C4-2B (cell line): Measurements from ENCODE around the gene FUOM.

Experiments used
- H3K27ac ChIP-seq: fragments of 450-650 bp; 2 replicates; pipeline ENCODE4 v1.5.1; 2017
- CTCF ChIP-seq: fragments of 450-650 bp; conservative IDR thresholded peaks from 2 replicates; pipeline ENCODE4 v1.5.1; 2017; ENCODE audit warnings: mild to moderate bottlenecking
- ZFX ChIP-seq: fragments of 450-650 bp; IDR thresholded peaks from 2 replicates; pipeline ENCODE4 v1.6.1; 2017

FUOM gene

GRCh38 chr10:133332936-133333699 lies 24.7 kb downstream of the FUOM start:
- H3K27ac ChIP-seq, result no peak overlapping the region
- TF ChIP-seq ZFX (no peak), CTCF (no peak)

DNA sequence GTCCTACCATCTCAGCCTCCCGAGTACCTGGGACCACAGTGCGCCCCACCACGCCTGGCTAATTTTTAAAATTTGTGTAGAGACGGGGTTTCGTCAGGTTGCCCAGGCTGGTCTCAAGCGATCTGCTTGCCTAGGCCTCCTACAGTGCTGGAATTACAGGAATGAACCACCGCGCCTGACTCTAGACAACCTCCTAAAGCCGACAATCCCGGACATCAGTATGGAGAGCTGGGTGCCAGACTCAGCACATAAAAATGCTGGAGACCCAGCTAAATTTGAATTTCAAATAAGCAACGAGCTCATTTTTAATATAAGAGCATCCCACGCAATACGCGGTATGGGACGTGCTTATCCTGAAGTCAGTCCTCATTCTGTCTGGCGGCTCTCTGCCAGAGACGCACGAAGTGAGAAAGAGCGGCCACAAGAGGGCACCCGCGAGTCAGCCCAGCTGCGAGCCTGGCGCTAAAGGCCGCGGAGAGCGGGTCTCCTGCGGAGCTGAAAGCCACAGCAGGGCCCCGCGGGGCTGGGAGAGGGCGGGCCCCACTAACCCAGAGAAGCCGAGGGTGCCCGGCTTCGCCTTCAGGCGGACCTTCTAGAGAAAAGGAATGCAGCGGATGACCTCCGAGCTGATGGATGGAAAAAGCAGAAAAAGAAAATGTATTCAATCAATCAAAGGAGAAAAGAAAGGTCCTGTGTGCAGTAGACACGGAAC lies 28.2 kb downstream of the FUOM start:
- TF ChIP-seq ZFX (no peak), CTCF (peak; percentile 99)
- H3K27ac ChIP-seq, result no peak overlapping the region

DNA sequence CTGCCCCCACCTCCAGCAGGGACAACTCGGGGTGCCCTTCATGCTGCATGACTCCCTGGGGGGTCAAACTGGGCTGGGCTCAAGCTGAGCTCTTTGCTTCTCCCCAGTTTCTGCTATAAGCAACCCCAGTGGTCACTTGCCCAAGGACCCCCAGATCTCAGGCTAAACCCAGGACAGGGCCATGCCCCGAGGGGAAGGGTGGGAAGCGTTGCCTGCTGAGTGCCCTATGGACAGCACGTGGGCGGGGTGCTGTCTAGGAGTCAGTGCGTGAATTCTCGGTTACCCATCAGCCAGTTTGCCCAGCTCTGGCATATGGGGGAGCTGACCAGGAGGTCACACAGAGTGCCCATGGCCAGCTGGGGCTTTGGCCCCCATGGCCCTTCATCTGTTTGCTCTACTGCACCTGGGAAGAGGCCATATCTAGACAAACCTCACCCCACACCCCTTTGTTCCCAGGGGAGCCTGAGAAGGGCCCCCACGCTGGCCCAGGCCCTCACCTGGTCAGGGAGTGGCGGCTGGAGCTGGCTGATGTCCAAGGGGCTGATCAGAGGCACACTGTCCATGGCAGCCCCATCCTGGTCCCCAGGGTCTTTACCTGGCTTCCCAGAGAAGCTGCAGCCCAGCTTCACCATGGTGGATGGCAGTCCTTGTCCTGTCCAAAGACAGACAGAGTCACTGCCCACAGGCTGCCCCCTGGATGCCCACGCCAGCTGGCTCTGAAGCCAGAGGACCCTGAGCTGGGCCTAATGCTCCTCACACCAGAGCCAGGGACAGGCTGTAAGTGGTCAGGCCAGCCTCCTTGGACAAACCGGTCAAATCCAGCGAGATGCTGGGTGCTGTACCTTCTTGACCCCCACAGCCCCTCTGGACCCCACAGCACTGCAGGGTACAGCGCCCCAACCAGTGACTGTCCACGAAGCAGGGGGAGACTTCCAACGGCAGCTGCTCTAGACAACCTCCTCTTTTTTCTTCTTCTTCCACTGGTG lies 29.2 kb downstream of the FUOM start:
- TF ChIP-seq ZFX (no peak), CTCF (no peak)
- no peak overlapping the region for H3K27ac ChIP-seq

- TF ChIP-seq CTCF (no peak), ZFX (no peak)
- H3K27ac ChIP-seq, result no peak overlapping the region
Measured at GRCh38 chr10:133327651-133328357, 30.0 kb downstream of the FUOM start.

- H3K27ac ChIP-seq, result no peak overlapping the region; the same call in 1 of the 2 replicates
- TF ChIP-seq CTCF (no peak), ZFX (no peak)
Measured at GRCh38 chr10:133326745-133327650, 30.8 kb downstream of the FUOM start.

- H3K27ac ChIP-seq, result no peak overlapping the region
- TF ChIP-seq CTCF, result no peak
- no peak for TF ChIP-seq ZFX
Measured at GRCh38 chr10:133326223-133326551, 31.6 kb downstream of the FUOM start.
